WERI-Rb-1 (cell line): ENCODE results near the gene DDX19B.

Experiments
- DNase-seq: peaks from one replicate; pipeline ENCODE4 v3.0.0-alpha.2; 2020
- H3K27ac ChIP-seq: fragments of 250-450 bp; sonication (Bioruptor Pico); 2 replicates; pipeline ENCODE4 v1.5.1; 2020; ENCODE audit warnings: mild to moderate bottlenecking, moderate library complexity
- H3K27me3 ChIP-seq: fragments of 250-450 bp; sonication (Bioruptor Pico); 2 replicates; pipeline ENCODE4 v1.5.1; 2021; ENCODE audit warnings: mild to moderate bottlenecking, low read depth, moderate library complexity; ENCODE audit not compliant: insufficient read depth, severe bottlenecking
- H3K36me3 ChIP-seq: fragments of 250-450 bp; sonication (Bioruptor Pico); 2 replicates; pipeline ENCODE4 v1.5.1; 2020; ENCODE audit warnings: mild to moderate bottlenecking, moderate library complexity
- H3K4me3 ChIP-seq: 2 replicates; pipeline ENCODE4 v1.5.1; 2011; ENCODE audit warnings: low read depth, mild to moderate bottlenecking, control low read depth, low read length
- H3K9me3 ChIP-seq: fragments of 250-450 bp; sonication (Bioruptor Pico); 2 replicates; pipeline ENCODE4 v1.5.1; 2021; ENCODE audit warnings: mild to moderate bottlenecking, moderate library complexity; ENCODE audit not compliant: severe bottlenecking
- CTCF ChIP-seq: IDR thresholded peaks from 2 replicates; pipeline ENCODE4 v1.5.1; 2011; ENCODE audit warnings: low read depth, mild to moderate bottlenecking, control low read depth, inconsistent platforms, low read length

Gene DDX19B

GRCh38 chr16:70253291-70254106 is 45.5 kb upstream of the DDX19B start:
- Histone ChIP-seq H3K36me3 (peaks cover 71% of the 10 kb centered on the region), H3K27ac (no peak overlapping the region)

GRCh38 chr16:70254180-70254964 is 44.6 kb upstream of the DDX19B start:
- Histone ChIP-seq H3K9me3 (no peaks in the 10 kb centered on the region), H3K27me3 (no peaks in the 10 kb centered on the region), H3K36me3 (peaks cover 79% of the 10 kb centered on the region), H3K27ac (no peak overlapping the region), H3K4me3 (no peak overlapping the region)
- no peak for DNase-seq
- no peak for TF ChIP-seq CTCF

More at GRCh38 chr16:70253291-70254106, 45.5 kb upstream of the DDX19B start:
- Histone ChIP-seq H3K9me3 (no peaks in the 10 kb centered on the region), H3K4me3 (no peak overlapping the region), H3K27me3 (no peaks in the 10 kb centered on the region)
- peak; percentile 62 for TF ChIP-seq CTCF
- DNase-seq, result peak; percentile 49

GRCh38 chr16:70254965-70255286 is 44.1 kb upstream of the DDX19B start:
- Histone ChIP-seq H3K27me3 (no peaks in the 10 kb centered on the region), H3K9me3 (no peaks in the 10 kb centered on the region), H3K27ac (no peak overlapping the region), H3K4me3 (no peak overlapping the region), H3K36me3 (peaks cover 81% of the 10 kb centered on the region)
- no peak for TF ChIP-seq CTCF
- DNase-seq, result no peak

- TF ChIP-seq CTCF, result no peak
- H3K36me3 ChIP-seq, result peaks cover 84% of the 10 kb centered on the region
- DNase-seq, result no peak
Measured at GRCh38 chr16:70255574-70255973, 43.4 kb upstream of the DDX19B start.

GRCh38 chr16:70257391-70257790 is 41.6 kb upstream of the DDX19B start:
- Histone ChIP-seq H3K27ac (no peak overlapping the region), H3K36me3 (peaks cover 95% of the 10 kb centered on the region), H3K9me3 (no peaks in the 10 kb centered on the region), H3K4me3 (no peak overlapping the region), H3K27me3 (no peaks in the 10 kb centered on the region)
- DNase-seq, result no peak
- no peak for TF ChIP-seq CTCF

More at GRCh38 chr16:70255574-70255973, 43.4 kb upstream of the DDX19B start:
- H3K4me3 ChIP-seq, result no peak overlapping the region
- H3K27me3 ChIP-seq, result no peaks in the 10 kb centered on the region
- H3K9me3 ChIP-seq, result no peaks in the 10 kb centered on the region
- no peak overlapping the region for H3K27ac ChIP-seq
